HG03442 (cell line): ENCODE measurements around the gene ABLIM1.

Experiments
- ATAC-seq: cut with Tn5 transposase; IDR thresholded peaks from one replicate; pipeline ENCODE4 v1.9.1; 2021; ENCODE audit warnings: mild to moderate bottlenecking, moderate library complexity; ENCODE audit not compliant: unreplicated experiment

The ABLIM1 gene

DNA sequence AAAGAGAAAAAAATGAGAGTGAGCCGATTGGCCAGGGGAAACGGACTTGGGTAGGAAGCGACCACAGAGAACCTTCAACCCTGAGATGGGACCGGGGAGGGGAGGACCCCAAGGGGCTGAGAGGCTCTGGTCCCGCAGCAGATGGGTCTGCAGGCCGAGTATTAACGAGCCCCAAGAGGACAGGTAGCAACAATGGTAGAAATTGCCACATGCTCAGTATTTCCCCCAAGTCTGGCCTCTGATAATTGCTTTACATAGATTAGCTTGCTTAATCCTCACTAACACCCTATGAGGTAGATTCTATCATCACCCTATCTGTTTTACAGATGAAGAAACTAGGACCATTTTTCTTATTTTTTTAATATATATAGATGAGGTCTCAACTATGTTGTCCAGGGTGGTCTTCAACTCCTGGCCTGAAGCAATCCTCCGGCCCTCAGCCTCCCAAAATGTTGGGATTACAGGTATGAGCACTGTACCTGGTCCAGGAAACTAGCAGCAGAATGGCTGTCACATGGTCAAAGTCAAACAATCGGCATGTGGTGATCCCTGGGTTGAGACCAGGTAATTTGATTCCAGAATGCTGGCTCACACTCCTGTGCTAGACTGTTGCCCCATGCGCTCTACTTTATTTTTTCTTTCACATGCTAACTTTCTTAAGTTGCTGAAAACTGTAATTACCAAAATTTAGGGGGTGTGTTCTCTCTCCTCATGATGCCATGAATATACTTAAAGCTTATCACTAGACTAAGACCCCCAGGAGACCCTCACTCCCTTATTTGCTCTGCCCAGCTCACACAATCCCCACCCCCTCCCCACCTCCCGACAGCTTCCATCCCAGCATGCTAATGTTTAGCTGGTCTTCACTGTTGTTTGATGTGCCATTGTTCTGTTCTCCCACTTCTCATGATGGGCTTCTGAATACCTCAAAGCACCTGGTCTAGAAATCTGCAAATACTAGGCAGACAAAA, 185.9 kb downstream of the ABLIM1 start:
- ATAC-seq = no peak

GRCh38 chr10:114470956-114471905, 186.8 kb downstream of the ABLIM1 start:
- ATAC-seq = peak; percentile 96

GRCh38 chr10:114470361-114470760, 187.7 kb downstream of the ABLIM1 start:
- no peak for ATAC-seq

DNA sequence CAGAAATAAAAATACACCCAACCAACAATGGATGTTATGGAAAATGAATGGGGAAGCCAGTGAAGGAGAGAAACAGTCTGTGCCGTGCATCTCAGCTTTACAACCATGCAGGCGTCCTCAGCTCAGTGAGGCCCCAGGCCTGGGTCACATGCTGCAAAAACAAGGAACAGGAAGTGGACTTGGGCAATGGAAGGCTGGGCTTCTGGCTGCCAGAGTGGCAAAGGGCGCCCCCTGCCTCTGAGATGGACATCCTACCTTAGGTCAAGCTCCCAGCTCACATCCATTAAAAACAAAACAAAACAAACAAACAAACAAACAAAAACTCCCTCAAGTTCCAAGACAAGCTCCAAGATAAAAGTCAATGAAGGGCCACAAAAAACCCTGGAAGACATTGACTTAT, 199.1 kb downstream of the ABLIM1 start:
- ATAC-seq = peak; percentile 64

- no peak for ATAC-seq
Observed at GRCh38 chr10:114458216-114458920, 199.7 kb downstream of the ABLIM1 start.

DNA sequence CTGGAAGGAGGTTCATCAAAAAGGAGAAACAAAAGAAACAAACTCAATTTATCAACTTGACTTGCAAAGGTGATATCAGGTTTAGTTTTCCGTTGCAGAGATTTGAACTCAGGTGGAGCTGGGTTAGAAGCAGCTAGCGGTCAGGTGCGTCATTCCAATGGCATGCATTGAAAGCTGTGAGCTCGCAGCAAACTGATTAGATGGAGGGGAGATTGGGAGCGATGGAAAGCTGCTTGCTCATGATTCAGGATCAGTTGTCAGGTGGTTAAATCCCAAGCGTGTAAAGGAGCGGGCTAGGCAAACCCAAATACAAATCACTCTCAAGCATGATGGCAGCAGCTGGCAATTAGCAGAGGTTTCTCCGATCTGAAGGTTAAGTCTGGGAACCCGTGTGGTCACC, 204.5 kb downstream of the ABLIM1 start:
- no peak for ATAC-seq

- no peak for ATAC-seq
Observed at GRCh38 chr10:114448897-114449296, 209.2 kb downstream of the ABLIM1 start.

- ATAC-seq = no peak
Observed at GRCh38 chr10:114445332-114445731, 212.7 kb downstream of the ABLIM1 start.

DNA sequence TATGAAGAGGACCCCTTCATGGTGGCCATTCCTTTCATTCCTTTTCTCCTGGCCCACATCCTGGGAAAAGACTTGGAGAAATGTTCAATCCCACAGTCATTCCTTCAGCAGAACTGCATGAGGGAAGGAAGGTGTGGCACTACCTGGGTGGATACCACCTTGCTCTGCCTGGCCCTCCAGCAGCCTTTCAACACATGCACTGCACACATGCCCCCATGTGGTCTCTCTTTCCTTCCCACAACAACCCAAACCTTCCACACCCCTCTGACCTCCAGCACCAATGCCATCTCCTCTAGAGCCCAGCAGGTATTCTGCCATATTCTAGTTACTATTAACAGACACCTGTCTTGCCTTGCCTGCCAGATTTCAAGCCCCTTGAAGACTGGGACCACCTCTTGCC, 213.3 kb downstream of the ABLIM1 start:
- no peak for ATAC-seq

GRCh38 chr10:114442091-114442630, 215.9 kb downstream of the ABLIM1 start:
- no peak for ATAC-seq

DNA sequence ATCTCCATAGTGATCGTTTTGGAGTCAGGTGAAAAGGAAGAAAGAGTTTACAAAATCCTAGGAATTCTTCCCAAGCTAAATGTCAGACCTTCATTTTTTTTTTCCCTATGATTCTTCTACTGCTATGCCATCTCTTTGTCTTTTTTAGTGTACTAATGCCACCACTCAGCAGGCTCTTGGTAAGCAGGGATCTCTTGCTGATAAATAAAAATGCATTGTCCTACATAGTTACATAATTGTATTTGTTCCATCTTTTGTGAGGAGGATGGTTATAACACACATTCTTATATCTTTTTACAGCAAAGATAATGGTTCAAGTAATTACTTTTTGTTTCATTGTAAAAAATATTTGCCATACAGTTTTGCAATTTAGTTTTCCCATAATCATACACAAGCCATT, 217.0 kb downstream of the ABLIM1 start:
- no peak for ATAC-seq

GRCh38 chr10:114437473-114438292, 220.4 kb downstream of the ABLIM1 start:
- no peak for ATAC-seq

GRCh38 chr10:114436941-114437340, 221.1 kb downstream of the ABLIM1 start:
- ATAC-seq = no peak

DNA sequence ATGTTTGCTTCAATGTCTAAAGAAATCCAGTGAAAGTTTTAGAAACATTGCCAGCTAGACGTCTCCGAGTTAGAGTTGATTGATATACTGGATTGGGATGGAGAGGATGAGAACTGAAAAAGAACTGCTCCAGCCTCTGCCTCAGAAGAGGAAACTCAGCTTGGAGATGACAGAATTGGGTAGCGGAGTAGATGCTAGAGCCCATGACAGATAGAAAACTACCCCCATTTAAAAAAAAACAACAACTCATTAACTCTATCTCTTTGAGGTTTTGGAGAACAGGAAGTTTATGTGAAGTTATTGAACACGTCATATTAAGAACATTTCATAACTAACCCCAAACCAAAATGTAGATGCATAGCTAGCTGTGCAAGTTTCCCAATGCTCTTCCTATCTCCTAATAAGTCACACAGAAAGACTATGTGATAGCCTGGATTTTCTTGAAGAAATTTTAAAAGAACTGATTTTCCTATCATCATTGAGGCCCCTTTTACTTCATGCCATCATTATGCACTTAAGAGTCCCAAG, 225.4 kb downstream of the ABLIM1 start:
- no peak for ATAC-seq

DNA sequence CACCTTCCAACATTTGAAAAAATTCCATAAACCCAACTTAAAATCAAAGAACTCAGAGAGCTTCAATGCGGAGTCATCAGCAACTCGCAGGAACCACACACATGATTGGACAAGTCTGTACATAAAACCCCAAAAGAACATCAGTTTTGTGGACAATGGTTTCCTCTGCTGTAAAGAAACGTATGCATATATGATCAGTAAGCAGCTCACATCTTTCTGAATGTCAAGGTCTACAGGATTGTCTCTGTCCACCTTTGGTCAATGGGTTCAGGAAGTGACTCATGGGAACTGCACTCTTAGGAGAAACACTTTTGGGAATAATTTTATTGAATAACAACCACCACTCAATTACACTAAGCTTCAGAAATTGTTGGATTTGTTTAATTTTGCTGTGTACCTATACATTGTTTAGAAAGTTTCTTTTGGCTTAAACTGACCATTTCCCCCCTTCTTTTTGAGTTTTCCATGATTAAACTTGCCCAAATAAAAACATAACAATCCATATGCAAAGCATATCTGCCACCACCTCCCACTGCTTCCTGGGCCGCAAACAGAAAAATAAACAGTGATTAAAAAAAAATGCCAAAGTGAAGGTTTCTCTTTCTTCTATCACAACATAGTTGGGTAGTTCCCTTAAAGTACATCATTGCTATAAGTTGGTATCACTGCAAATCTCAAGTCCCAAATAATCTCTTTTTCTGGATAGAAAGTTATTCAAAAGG, 226.5 kb downstream of the ABLIM1 start:
- ATAC-seq = no peak

DNA sequence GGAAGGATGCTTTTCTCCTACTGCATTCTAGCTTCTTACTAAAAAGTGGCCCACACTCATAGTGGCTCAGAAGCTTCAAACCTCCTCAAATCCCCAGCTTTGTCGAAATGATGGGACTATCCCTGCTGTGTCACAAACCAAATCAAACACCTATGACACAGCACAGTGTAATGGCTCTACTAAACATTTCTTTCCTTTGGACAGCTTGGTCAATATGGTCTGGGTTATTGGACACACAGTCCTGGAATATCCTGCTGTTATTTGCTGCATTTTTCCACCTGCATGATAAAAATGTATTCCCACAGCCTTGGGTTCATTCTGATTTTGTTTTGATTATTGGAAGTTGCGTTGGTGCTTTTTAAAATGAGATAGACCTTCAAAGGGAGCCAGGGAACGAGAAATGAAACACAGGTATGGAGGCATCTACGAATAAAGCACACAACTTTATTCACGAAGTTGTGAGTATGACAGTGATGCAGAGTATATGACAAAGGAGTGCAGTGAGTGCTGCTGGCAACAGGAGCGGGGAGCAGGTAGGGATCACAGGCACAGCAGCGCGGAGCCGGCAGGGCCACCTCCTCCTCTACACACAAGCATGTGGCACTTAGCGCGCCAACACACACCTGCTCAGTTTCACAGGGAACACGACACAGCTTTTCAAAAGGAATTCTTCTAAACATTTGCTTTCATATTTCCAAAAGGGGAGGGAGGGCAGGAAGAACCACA, 227.2 kb downstream of the ABLIM1 start:
- ATAC-seq = no peak

DNA sequence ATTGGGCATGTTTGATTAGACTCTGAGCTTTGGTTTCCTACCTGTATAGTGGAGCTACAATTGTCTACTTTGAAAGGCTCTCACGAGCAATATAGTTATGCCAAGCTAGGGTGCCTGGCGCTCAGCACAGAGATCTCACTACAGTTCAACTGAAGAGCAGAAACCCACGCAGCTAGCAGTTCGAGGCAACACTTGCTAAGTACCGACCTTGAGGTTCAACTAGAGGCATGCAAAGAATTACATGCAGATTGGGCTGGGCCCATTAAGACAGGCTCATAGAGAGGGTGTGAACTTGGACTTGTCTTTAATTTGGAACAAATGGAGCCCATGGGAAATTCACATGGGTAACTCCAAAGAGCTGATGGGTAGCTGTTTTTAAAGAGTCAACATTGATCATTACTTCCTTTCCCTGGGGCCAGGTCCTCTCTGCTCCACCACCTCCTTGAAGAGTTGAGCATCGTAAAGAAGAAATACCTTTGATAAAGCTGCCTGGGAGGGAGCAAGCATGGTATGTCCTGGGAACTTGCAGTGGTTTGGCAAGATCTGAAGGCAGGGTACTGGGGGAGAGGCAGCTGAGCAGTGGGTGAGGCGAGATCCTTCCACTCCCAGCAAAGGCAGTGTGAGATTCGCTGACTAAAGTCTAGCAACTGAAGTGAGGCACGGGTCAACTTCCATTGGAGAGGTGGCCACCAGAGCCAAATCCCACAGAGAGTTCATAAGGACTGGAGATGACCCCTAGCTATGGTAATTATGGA, 228.3 kb downstream of the ABLIM1 start:
- ATAC-seq = no peak
